B cell (primary cell): ENCODE data around the gene C2CD4C. TPM values are rescaled to one million over a fixed set of nuclear protein-coding genes. Genes with fewer than 3 reads are reported as not detected.

ENCODE experiments used
- ATAC-seq: fragments of 200-7000 bp; cut with Tn5 transposase; one replicate; pipeline ENCODE4 v1.10.0; 2021; ENCODE audit warnings: low read depth, mild to moderate bottlenecking, moderate number of reproducible peaks, moderate library complexity
- CTCF ChIA-PET: fragments of 350-600 bp; sonication (Branson Sonifier 250); formaldehyde crosslinking; loops from one replicate; lab custom pipeline; 2021; ENCODE audit warnings: antibody characterized with exemption, inconsistent platforms; lab: Charles Lee
- POLR2A ChIA-PET: fragments of 350-600 bp; sonication (Branson Sonifier 250); formaldehyde crosslinking; loops from one replicate; lab custom pipeline; 2021; ENCODE audit warnings: antibody characterized with exemption; lab: Charles Lee
- DNase-seq: peaks from one replicate; pipeline ENCODE4 v3.0.0; 2013
- H2AFZ ChIP-seq: 2 replicates; pipeline ENCODE4 v1.6.1; 2012; ENCODE audit warnings: mild to moderate bottlenecking, low read depth, low read length; ENCODE audit not compliant: insufficient read depth, poor library complexity, severe bottlenecking
- H3K27ac ChIP-seq, 2 donors: 1 replicate in 1 of 2; 2 replicates in 1 of 2; pipeline ENCODE4 v1.5.1; 2012 to 2013; ENCODE audit warnings: low read length in 2 of 2, mild to moderate bottlenecking in 2 of 2, moderate library complexity in 1 of 2
- H3K27me3 ChIP-seq, 4 experiments: fragments of 200-600 bp in 1 of 4; sonication (generic) in 1 of 4; replicated peaks in 1 of 4; 1 replicate in 2 of 4; 2 replicates in 2 of 4; pipeline versions ENCODE4 v1.6.1 to v1.7.0; 2013 to 2016; ENCODE audit warnings: low read length in 3 of 4, mild to moderate bottlenecking in 2 of 4, mixed read lengths in 1 of 4, moderate library complexity in 1 of 4; ENCODE audit not compliant: insufficient read depth in 4 of 4, control insufficient read depth in 3 of 4; ENCODE audit errors: control extremely low read depth in 1 of 4
- H3K36me3 ChIP-seq, 2 experiments: replicated peaks in 1 of 2; 1 replicate in 1 of 2; 2 replicates in 1 of 2; pipeline versions ENCODE4 v1.6.1 to v1.7.1; 2013; ENCODE audit warnings: low read length in 1 of 2; ENCODE audit not compliant: insufficient read depth in 2 of 2, control insufficient read depth in 1 of 2; ENCODE audit errors: control extremely low read depth in 1 of 2, extremely low read depth in 1 of 2
- H3K4me1 ChIP-seq, 2 donors: fragments of 200-600 bp in 1 of 2; sonication (generic) in 1 of 2; 1 replicate in 1 of 2; 2 replicates in 1 of 2; pipeline versions ENCODE4 v1.5.1 to v1.6.1; 2013 to 2017; ENCODE audit warnings: low read length in 2 of 2; ENCODE audit not compliant: control insufficient read depth in 2 of 2, insufficient read depth in 2 of 2
- H3K4me2 ChIP-seq: replicated peaks from 2 replicates; pipeline ENCODE3; 2012; ENCODE audit warnings: mild to moderate bottlenecking, low read depth, low read length; ENCODE audit not compliant: poor library complexity, severe bottlenecking
- H3K4me3 ChIP-seq, 5 experiments: fragments of 200-600 bp in 1 of 5; sonication (generic) in 1 of 5; 1 replicate in 3 of 5; 2 replicates in 2 of 5; pipeline versions ENCODE4 v1.5.1 to v1.7.0; 2011 to 2016; ENCODE audit warnings: low read length in 4 of 5, mild to moderate bottlenecking in 4 of 5, low read depth in 2 of 5, control low read depth in 1 of 5, moderate library complexity in 1 of 5; ENCODE audit not compliant: insufficient read depth in 1 of 5; ENCODE audit errors: control extremely low read depth in 1 of 5, extremely low read depth in 1 of 5
- H3K79me2 ChIP-seq: fragments of 200-600 bp; sonication (generic); one replicate; pipeline ENCODE4 v1.6.0; 2016; ENCODE audit warnings: low read length; ENCODE audit not compliant: control insufficient read depth, insufficient read depth
- H3K9ac ChIP-seq: fragments of 200-600 bp; sonication (generic); 2 replicates; pipeline ENCODE4 v1.6.1; 2017; ENCODE audit warnings: mild to moderate bottlenecking, low read length, moderate library complexity
- H3K9me3 ChIP-seq, 3 donors: one replicate each; pipeline versions ENCODE4 v1.6.1 to v1.7.1; 2013; ENCODE audit warnings: low read length in 2 of 3; ENCODE audit not compliant: control insufficient read depth in 2 of 3, insufficient read depth in 1 of 3; ENCODE audit errors: control extremely low read depth in 1 of 3
- H4K20me1 ChIP-seq: 2 replicates; pipeline ENCODE4 v1.6.0; 2012; ENCODE audit warnings: mild to moderate bottlenecking, low read length; ENCODE audit not compliant: insufficient read depth, control insufficient read depth, poor library complexity, severe bottlenecking
- H3K27ac Mint-ChIP-seq: one replicate; pipeline ENCODE4 v1.8.0; 2021; ENCODE audit warnings: mixed read lengths
- H3K27me3 Mint-ChIP-seq: one replicate; pipeline ENCODE4 v1.8.0; 2021; ENCODE audit warnings: mixed read lengths
- H3K4me1 Mint-ChIP-seq: one replicate; pipeline ENCODE4 v1.8.0; 2021; ENCODE audit warnings: mixed read lengths
- H3K4me3 Mint-ChIP-seq: one replicate; pipeline ENCODE4 v1.8.0; 2021; ENCODE audit warnings: mixed read lengths
- H3K9me3 Mint-ChIP-seq: one replicate; pipeline ENCODE4 v1.8.0; 2022; ENCODE audit warnings: mixed read lengths; ENCODE audit not compliant: insufficient read depth
- CTCF ChIP-seq: fragments of 200-600 bp; IDR thresholded peaks from one replicate; pipeline ENCODE4 v1.8.0; 2022; ENCODE audit warnings: antibody characterized with exemption, mild to moderate bottlenecking
- EZH2 ChIP-seq: IDR thresholded peaks from 2 replicates; pipeline ENCODE4 v1.6.1; 2012; ENCODE audit warnings: borderline replicate concordance, low read depth, mild to moderate bottlenecking, moderate library complexity, low read length; ENCODE audit not compliant: insufficient read depth, poor library complexity, severe bottlenecking
- WGBS: methylation state at CpG from one replicate; pipeline ENCODE4 v1.1.5; 2013; ENCODE audit warnings: missing lambda C conversion rate; ENCODE audit not compliant: insufficient coverage; 5-methylcytosine and 5-hydroxymethylcytosine counted together
- intact Hi-C: fragments of 100-400 bp; cut with micrococcal nuclease; formaldehyde crosslinking; loops from one replicate; pipeline ENCODE4 v1.10.0; 2022
- polyA plus RNA-seq: library from polyadenylated mRNA; depleted of rRNA; stranded (reverse); fragments of >200 nt; gene quantifications from 2 replicates; pipeline ENCODE4 v1.2.3, GENCODE V29; 2012
- total RNA-seq, 2 donors: library from RNA; stranded (reverse); fragments of 120-200 nt in 1 of 2; gene quantifications; 1 replicate in 1 of 2; 2 replicates in 1 of 2; pipeline versions ENCODE4 v1.2.3 to v1.2.4, GENCODE V29; 2013 to 2022

C2CD4C gene
- total and polyA plus RNA-seq, 2 donors (not counting 1 experiment from before 2014, with no cell fraction given) = not detected

DNA sequence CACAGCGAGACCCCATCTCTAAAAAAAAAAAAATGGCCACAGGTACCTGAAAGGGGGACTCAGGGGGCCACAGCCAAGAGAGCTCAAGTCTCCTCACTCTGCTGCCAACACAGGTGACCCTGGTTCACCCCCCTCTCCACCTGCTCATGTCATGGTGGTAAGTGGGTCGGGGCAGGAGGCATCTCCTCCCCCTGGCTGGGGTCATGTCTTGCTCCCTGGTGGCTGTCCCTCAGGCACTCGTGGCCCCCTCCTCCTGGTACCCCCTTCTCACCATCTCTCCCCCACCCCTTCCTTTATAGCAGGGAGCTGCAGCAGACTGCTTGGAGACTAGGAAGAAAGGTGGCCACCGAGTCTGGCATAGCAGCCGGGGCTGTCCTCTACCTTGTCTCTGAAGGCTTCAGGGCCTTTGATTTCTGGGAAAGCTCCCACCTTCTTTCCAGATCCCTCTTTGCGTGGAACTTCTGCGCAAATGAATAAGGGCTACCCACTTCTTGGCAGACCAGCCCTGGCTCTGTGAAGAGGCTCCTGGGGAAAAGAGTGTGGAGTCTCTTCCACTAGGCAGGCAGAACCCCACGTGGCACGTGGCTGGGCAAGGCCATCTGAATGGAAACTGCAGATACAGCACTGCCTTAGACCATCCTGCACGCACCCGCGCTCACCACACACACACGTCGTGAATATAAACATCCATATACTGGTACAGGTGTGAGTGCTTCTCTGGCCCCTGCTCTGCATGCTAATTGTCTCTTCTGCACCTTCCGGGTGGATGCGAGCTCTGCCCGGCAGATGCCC, 44.3 kb downstream of the C2CD4C start:
- Mint-ChIP-seq H3K9me3 (no peaks in the 10 kb centered on the region), H3K27ac (no peak overlapping the region), H3K4me3 (no peak overlapping the region), H3K4me1 (no peaks in the 10 kb centered on the region), H3K27me3 (peaks cover 31% of the 10 kb centered on the region)
- Histone ChIP-seq H3K79me2 (no peaks in the 10 kb centered on the region), H2AFZ (no peak overlapping the region), H3K9ac (no peak overlapping the region), H3K27ac (no peak overlapping the region), H3K4me1 (no peaks in the 10 kb centered on the region), H3K4me3 (no peak overlapping the region), H3K27me3 (no peaks in the 10 kb centered on the region), H3K36me3 (no peaks in the 10 kb centered on the region), H3K4me2 (no peak overlapping the region), H3K9me3 (peaks cover 0 to 12% (median 0%) of the 10 kb centered on the region in 3 donors), H4K20me1 (no peaks in the 10 kb centered on the region)
- intact Hi-C loops = no loop called here
- 86% methylated on average over 12 of the region's 17 CpGs for WGBS
- DNase-seq = no peak
- POLR2A ChIA-PET = interaction anchor here (0.6 kb wide), 1 partner anchor 146 kb away, joined by 4 read pairs; no protein-coding TSS in a partner anchor
- CTCF ChIA-PET = no interaction called here
- TF ChIP-seq EZH2 = no peak
- TF ChIP-seq CTCF = no peak
- ATAC-seq = no peak

GRCh38 chr19:362683-363082, 46.3 kb downstream of the C2CD4C start:
- Histone ChIP-seq H3K4me1 (no peaks in the 10 kb centered on the region), H3K79me2 (no peaks in the 10 kb centered on the region), H3K4me2 (no peak overlapping the region), H3K9ac (no peak overlapping the region), H4K20me1 (no peaks in the 10 kb centered on the region), H3K36me3 (no peaks in the 10 kb centered on the region), H3K27me3 (no peaks in the 10 kb centered on the region), H3K4me3 (no peak overlapping the region), H3K27ac (no peak overlapping the region), H2AFZ (no peak overlapping the region), H3K9me3 (peaks cover 0 to 9% (median 0%) of the 10 kb centered on the region in 3 donors)
- intact Hi-C loops = no loop called here
- Mint-ChIP-seq H3K4me3 (no peak overlapping the region), H3K9me3 (no peaks in the 10 kb centered on the region), H3K27ac (no peak overlapping the region), H3K27me3 (peaks cover 25% of the 10 kb centered on the region), H3K4me1 (no peaks in the 10 kb centered on the region)
- 80% methylated on average over 7 of the region's 11 CpGs for WGBS
- ChIA-PET POLR2A (no interaction called here), CTCF (no interaction called here)
- DNase-seq (no peak), ATAC-seq (no peak)
- TF ChIP-seq CTCF (no peak), EZH2 (no peak)
